Lower leg skin (tissue), 3 donors: ENCODE results near the gene ANAPC5.

ENCODE experiments used
- CTCF ChIP-seq, 3 donors: fragments of 450-650 bp; IDR thresholded peaks; one replicate each; pipeline ENCODE4 v1.5.1; 2016; ENCODE audit warnings: antibody characterized with exemption in 3 of 3, mild to moderate bottlenecking in 3 of 3, moderate library complexity in 2 of 3
- POLR2A ChIP-seq, 2 donors: fragments of 450-650 bp; IDR thresholded peaks; one replicate each; pipeline ENCODE4 v1.6.1; 2016 to 2017; ENCODE audit warnings: antibody characterized with exemption in 2 of 2, mild to moderate bottlenecking in 1 of 2, moderate library complexity in 1 of 2

- no peak for TF ChIP-seq POLR2A (IDR thresholded peaks at IDR 0.05)
- no peak for TF ChIP-seq CTCF (IDR thresholded peaks at IDR 0.05)
Observed at GRCh38 chr12:121261398-121261797, 90.8 kb downstream of the ANAPC5 start.
